C1 segment of cervical spinal cord (tissue), 14 donors: Measurements from ENCODE around the gene KIAA1217.
"Not testable (repeated sequence)": the region's sequence is repeated elsewhere in the genome, so short reads cannot be mapped to it uniquely, and the experiment has no call there.

ENCODE experiments used
- DNase-seq, 14 donors: peaks; one replicate each; lab custom pipeline; 2025; lab: John Stamatoyannopoulos, UW

The KIAA1217 gene

GRCh38 chr10:24292304-24293293 lies 83.7 kb downstream of the KIAA1217 start:
- DNase-seq: no peak

GRCh38 chr10:24299578-24300260 lies 90.8 kb downstream of the KIAA1217 start:
- no peak for DNase-seq

- DNase-seq: no peak
Measured at GRCh38 chr10:24303522-24304310, 94.8 kb downstream of the KIAA1217 start.

- DNase-seq: no peak
Measured at GRCh38 chr10:24305551-24306506, 96.9 kb downstream of the KIAA1217 start.

GRCh38 chr10:24306507-24306875 lies 97.6 kb downstream of the KIAA1217 start:
- no peak for DNase-seq

GRCh38 chr10:24307116-24307515 lies 98.2 kb downstream of the KIAA1217 start:
- no peak for DNase-seq

- DNase-seq: peak in 2 of 14 donors; percentile 4 to 5
Measured at GRCh38 chr10:24307696-24308485, 99.0 kb downstream of the KIAA1217 start.

- DNase-seq: no peak
Measured at GRCh38 chr10:24310104-24310503, 101.2 kb downstream of the KIAA1217 start.

- DNase-seq: no peak
Measured at GRCh38 chr10:24311888-24312287, 103.0 kb downstream of the KIAA1217 start.

- DNase-seq: no peak
Measured at GRCh38 chr10:24313283-24313682, 104.3 kb downstream of the KIAA1217 start.

- no peak for DNase-seq
Measured at GRCh38 chr10:24315211-24315610, 106.3 kb downstream of the KIAA1217 start.

GRCh38 chr10:24318517-24318916 lies 109.6 kb downstream of the KIAA1217 start:
- no peak for DNase-seq

- no peak for DNase-seq
Measured at GRCh38 chr10:24320373-24320772, 111.4 kb downstream of the KIAA1217 start.

GRCh38 chr10:24324651-24325050 lies 115.7 kb downstream of the KIAA1217 start:
- DNase-seq: no peak

- no peak for DNase-seq
Measured at GRCh38 chr10:24331457-24331856, 122.5 kb downstream of the KIAA1217 start.

- no peak for DNase-seq
Measured at GRCh38 chr10:24333736-24334135, 124.8 kb downstream of the KIAA1217 start.

GRCh38 chr10:24334279-24334939 lies 125.5 kb downstream of the KIAA1217 start:
- no peak for DNase-seq

- DNase-seq: not testable (repeated sequence)
Measured at GRCh38 chr10:24337723-24338122, 128.8 kb downstream of the KIAA1217 start.

GRCh38 chr10:24339387-24339786 lies 130.4 kb downstream of the KIAA1217 start:
- DNase-seq: no peak
